Activated T-helper 1 cell treated with Interleukin-2 at 50 U/mL for 16 hours (primary cell): ENCODE results near the gene STX19.
"Not testable (repeated sequence)": the region's sequence is repeated elsewhere in the genome, so short reads cannot be mapped to it uniquely, and the experiment has no call there.

Experiments
- DNase-seq: peaks from one replicate; pipeline ENCODE4 v3.0.0-alpha.2; 2020; ENCODE audit warnings: low read depth

STX19 gene, protein sequence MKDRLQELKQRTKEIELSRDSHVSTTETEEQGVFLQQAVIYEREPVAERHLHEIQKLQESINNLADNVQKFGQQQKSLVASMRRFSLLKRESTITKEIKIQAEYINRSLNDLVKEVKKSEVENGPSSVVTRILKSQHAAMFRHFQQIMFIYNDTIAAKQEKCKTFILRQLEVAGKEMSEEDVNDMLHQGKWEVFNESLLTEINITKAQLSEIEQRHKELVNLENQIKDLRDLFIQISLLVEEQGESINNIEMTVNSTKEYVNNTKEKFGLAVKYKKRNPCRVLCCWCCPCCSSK

DNA sequence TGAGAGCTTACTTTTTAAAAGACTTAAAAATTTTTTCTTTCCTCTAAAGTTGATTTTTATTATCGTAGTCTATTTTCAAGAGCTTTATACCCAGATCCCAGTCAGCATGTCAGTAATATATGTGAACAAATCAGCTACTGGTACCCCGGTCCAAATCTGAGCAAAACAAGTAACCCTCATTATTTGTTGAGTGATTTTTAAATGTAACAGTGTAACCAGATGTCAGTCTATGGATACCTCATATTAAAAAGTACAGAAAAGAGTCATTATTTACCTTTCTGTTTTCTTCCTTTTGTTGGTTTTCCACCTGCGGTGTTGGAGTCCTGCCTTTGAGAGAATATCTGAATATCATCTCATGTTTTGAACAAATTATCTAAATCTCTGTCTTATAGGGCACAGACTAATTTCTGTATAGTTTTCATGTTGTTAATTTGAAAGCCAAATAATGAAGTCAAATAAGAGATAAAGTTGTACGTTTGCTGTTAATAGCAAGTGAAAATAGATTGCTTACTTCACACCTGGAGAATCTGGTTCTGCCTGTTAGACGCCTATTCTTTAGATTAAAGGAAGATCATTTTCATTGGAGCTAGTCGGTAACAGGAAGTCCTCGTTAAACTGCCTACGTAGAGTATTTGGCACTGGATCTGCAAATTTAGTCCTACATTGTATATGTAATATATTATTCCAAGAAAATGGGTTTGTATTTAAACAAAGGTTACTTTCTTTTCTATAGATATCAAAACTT is at the start of gene STX19:
TSS of gene STX19 (minus strand) at position 505 of the 745 bp plus-strand sequence. CDS start 13,328 bp downstream, outside the sequence.
- DNase-seq, result no peak

DNA sequence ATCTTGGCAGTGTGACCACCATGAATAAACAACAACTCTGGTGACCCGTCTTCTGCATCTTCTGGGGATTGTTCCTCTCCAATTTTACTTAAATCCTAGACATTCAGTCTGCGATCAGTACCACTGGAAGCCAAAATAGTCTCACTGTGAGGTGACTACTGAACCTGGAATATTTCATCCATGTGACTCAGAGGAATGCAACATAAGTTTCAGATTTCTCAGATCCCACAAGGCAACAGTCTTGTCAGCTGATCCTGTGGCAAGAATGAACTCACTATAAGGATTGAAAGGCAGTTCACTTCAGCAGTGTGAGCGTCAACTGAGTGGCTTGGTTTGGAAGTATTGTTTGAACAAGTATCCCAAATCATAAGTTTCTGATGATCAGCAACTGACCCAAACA is 47.7 kb upstream of the STX19 start:
- no peak for DNase-seq

DNA sequence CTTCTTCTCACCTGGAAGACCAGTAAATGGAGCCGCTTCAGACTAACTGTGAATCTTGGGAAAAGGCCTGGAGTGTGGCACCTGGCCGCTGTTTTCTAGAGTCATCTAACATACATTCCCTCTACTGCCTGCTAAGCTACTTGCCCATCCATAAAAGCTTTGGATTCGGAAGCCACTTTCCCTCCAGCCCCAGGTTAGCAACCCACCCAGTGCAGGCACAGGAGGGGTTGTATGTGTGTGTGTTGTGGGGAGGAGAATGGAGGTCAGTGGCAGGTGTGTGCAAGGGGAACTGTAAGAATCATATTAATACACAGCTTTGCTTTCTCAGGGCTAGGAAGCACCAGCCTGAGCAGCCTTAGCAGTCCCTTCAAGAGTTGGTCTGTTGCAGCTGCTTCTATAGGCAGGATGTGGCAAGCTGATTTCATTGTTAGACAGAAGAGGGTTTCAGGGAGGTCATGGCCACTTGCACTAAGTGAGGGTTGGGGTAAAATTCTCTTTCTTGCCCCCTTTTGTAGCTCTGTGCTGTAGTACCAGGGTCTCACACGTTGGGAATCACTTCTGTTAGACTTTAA is 43.4 kb upstream of the STX19 start:
- no peak for DNase-seq

DNA sequence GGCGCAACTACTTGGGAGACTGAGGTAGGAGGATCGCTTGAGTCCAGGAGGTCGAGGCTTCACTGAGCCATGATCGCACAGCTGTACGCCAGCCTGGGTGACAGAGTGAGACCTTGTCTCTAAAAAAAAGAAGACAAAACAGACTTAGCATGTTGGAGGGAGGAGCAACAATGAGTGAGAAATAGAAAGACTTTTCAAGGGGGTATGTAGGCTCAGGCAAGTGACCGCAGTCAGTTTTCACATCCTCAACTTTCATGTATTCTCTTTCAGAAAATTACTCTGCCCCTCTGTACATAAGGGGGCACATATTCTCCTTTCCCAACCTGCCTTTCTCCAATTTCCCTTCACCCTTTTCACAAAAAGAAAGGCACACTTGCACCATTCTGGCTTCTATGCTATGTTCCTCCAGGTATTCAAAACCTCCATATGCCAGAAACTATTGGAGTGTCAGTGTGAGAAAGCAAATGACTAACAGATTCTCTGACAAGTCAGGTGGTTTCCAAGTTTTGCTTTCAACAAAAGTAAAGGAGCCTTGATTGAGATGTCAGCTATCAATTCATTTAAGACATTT is 42.0 kb upstream of the STX19 start:
- no peak for DNase-seq

DNA sequence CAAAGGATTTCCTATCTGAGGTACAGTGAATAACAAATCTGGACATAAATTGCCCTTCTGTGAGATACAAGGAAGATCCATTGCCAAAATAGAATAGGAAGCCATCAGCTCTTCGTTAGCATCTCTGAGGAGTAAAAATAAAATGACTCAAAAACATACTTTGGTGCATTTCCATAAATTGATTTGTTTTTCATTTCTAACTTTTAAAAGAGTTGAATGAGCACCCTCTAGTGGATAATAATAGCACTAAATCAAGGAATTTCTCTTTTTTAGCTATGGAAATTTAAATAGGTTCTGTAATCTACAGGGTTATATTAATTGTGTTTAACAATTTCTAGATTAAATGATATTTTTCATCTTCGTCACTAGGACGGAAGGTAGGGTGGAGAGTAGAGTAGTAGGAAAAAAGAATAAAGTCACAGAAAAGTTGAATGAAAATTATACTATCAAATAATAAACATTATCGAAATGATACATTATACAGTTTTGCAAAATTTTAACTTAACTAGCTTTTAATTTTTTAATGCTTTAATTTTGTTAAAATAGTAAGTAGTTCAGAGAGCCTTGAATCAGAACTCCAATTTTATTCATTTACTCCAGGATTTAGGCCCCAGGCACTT is 40.9 kb upstream of the STX19 start:
- DNase-seq, result no peak

DNA sequence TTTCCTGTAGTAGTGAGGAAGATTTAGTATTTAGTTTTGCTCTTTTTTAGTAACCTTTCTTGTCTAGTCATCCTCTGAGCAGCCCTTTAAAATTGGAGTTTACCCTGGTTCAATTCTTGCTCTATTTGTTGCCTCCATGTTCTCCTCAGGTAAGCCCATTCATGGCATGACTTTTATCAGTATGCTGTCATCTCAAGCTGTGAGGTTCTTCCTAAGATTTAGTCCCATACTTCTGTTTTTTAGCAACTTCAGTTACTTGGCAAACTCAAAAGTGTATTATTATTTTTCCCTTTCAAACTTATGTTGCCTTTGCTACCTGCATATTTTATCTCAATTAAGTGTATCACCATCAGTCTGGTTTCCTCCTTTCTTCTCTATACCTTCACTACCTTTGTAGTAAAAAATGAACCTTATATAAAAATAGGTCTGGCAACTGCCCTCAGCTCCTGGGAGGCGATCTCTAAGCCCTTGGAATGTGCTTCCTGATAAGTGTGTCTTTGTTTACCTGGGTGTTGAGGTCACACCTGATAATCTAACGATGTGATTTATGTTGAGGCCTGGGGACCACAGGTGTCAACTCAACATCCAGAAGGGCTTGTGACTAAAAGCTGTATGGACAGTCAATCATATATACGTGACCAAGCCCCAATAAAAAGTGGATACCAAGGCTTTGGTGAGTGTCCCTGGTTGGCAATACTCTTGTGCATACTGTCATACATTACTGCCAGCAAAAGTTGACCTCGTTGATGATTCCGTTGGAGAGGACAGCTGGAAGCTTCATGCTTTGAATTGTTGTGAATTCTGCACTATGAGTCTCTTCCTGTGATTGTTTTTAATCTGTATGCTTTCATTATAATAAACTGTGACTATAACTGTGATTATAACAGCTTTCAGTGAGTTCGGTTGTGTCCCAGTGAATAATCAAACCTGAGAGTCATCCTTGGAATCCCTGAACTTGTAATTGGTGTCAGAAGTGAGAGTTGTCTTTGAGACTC is 38.4 kb upstream of the STX19 start:
- DNase-seq, result no peak

DNA sequence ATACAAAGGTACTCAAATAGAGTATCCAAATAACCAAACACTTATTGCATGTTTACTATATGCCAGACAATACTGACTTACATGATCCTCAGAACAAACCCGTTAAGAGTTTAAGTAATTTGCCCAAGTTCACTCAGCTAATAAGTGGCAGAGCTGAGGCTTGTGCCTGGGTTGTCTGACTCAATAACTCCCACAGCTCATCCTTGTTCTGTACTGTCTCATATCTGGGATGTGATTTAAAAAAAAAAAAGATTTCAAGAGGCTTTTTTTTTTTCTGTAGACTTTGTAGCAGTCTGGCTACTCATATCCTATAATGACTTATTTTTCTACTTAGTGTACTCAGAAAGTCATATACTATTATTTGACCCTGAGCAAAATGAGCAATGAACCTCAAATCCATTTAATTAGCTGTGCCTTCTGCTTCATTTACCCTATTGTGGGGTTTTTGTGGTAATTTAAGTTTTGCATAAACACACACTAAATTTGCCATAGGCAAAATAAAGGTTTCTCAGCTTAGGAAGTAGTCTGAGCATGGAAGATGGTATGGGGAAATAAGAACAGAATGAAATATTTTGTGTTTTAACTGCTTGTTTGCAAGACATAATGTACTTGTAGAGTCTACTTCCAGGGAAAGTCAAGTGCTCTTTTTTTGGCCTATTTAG is 37.6 kb upstream of the STX19 start:
- no peak for DNase-seq

DNA sequence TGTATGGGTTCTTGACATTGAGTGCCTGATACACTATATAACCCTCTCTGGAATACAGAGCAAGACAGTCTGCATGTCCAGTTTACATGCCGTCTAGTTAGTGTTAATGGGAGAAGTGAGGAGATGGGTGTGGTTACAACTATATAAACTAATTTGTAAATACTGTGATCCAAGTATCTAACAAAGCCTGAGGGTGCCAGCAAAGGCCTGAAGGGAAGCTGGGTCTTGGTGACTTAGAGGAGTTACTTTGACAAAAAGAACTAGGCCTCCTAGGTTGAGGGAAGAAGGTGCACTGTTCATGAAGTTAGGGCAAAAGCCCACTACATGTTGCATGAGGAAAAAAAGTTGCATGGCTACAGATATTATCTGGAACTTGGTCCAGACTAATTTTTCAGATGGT is 36.7 kb upstream of the STX19 start:
- DNase-seq, result no peak

DNA sequence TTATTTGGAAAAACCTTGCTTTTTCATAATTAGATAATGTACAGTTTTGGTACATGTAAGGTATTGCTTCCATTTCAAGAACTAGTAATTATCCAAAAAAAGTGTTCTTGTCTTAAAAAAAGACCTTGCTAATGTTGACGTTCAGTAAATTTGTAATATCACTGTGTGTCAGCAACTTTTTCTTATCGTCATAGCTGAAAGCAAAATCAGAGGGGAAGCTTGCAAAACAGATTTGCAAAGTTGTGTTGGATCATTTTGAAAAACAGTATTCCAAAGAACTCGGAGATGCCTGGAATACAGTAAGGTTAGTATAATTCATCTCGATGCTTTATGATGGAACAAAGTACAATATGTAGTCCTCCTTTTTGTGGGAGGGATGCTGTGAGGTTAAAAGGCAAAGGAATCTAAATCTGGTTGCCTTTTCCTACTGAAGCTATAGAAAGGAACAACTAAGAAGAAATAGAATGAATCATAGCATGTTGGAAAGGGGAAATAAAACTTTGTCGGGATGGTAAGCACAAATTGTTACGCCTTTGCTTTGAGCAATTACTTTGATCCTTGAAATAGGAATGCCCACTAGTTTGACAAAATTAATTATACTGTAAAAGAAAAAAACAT is 36.0 kb upstream of the STX19 start:
- no peak for DNase-seq

DNA sequence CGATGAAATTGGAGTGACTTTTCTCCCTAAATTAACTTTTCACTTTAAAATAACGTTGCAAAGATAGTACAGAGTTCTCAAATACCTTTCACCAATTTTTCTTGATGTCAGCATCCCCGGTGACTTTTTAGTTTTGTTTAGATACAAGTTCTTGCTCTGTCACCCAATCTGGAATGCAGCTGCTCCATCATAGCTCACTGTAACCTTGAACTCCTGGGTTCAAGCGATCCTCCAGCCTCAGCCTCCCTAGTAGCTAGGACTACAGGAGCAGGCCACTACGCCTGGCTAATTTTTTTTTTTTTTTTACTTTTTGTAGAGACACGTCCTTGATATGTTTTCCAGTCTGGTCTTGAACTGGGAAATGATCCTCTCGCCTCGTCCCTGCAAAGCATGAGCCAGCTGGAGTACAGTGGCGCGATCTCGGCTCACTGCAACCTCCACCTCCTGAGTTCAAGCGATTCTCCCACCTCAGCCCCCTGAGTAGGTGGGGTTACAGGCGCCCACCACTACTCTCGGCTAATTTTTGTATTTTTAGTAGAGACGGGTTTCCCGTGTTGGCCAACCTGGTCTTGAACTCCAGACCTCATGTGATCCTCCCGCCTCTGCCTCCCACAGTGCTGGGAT is 35.2 kb upstream of the STX19 start:
- DNase-seq, result no peak

DNA sequence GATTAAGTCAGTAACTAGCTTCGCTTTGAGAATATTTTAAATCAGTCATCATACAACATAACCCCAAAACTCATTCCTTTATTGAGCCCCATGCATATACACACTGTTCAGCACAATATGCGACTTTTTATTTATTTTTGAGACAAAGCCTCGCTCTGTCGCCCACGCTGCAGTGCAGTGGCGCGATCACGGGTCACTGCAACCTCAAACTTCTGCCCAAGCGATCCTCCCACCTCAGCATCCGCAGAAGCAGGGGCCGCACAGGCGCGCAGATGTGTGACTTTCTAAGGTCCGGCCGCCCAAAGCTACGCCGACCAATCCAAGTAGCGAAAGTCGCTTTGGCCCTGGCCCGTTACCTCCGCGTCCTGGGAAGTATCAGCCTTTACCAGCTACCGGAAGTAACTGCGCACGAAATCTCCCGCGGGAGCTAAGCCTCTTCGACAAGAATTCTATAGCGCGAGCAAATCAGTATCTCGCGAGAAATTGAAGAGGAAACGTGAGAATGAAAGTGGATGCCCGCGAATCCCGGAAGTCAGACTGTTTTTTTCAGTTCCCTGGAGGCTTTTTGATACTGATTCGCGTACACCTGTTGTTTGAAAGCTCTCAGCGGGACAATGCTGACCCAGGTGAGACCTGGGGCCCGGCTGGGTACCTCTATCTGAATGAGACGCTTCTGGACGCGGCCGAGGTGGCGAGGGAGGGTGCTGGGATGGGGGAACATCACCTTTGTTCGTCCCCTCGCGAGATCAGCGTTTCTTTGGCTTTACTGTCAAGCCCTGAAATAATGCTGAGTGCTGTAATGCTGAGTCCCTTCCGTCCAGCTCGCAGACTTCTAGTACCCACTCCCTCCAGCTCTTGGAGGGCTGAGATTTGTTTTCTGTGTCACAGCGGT is 34.4 kb upstream of the STX19 start, which contains the start of the genes DHFR2 and NSUN3:
TSS of gene DHFR2 (minus strand) at position 404 of the 892 bp plus-strand sequence. CDS start 1,405 bp downstream, outside the sequence.
TSS of gene NSUN3 (plus strand) at position 549 of the 892 bp plus-strand sequence. CDS start at position 615, 66 bp downstream.
- peak; percentile 65 for DNase-seq

DNA sequence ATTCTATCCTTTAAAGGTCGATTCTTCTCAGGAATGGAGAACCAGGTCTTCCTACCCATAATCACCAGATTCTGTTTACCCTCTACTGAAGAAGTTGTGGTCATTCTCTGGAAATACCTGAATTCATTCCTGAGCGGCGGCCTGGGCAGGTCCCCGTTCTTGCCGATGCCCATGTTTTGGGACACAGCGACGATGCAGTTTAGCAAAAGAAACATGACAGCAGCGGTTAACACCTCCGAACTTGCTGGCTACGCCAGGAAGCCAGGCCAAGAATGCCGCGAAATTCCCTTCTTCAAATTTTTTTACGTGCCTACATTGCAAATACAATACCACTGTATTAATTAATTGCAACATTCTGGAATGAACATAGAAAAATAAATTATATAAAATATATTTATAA is 32.9 kb upstream of the STX19 start:
- no peak for DNase-seq

DNA sequence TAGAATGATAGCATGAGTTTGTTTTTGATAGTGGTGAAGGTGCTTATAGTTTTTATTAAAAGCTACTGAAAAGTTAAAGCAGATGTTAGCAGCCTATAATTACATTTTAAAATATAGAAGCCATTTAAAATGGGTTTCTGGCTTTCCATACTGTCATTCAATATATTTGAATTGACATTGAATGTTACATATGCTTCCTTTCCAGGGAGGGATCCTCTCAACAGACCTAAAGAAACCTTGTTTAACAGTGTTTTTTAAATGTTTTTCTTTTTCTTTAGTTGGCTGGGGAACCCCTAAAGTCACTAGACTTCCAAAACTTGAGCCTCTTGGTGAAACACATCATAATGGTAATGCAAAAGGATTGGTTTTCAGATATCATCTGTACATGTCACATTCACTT is 22.1 kb upstream of the STX19 start:
- DNase-seq, result no peak

DNA sequence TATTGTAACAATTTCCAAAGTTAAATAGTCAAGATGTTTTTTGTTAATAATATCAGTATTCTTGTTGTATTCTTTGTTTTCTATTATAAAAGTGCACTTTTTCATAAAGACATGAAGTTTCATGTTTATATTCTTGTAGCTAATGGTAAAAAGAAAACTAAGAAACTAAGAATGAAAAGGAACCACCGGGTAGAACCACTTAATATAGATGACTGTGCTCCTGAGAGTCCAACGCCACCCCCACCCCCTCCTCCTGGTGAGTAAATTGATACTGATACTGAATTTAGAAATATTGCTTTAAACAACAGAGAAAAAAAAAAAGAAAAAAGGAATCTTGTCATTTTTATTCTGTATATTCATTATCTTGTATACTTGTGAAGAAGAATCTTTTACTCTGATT is 20.9 kb upstream of the STX19 start:
- DNase-seq, result no peak

DNA sequence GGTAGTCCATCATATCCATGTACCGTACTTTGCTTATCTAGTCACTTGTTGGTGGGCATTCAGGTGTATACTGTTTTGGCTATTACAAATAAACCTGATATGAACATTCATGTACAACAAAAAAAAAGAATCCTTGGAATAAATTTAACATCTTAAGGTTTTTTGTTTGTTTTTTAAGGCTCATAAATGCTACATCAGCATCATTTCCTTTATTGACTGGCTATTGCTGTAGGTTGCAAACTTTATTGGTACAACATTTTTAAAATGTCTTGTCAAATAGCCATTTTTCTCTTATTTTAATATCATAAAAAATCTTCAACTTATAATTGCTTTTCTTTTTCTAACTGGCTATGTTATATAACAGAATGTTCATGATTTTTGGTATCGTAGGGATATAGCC is 18.1 kb upstream of the STX19 start:
- no peak for DNase-seq

DNA sequence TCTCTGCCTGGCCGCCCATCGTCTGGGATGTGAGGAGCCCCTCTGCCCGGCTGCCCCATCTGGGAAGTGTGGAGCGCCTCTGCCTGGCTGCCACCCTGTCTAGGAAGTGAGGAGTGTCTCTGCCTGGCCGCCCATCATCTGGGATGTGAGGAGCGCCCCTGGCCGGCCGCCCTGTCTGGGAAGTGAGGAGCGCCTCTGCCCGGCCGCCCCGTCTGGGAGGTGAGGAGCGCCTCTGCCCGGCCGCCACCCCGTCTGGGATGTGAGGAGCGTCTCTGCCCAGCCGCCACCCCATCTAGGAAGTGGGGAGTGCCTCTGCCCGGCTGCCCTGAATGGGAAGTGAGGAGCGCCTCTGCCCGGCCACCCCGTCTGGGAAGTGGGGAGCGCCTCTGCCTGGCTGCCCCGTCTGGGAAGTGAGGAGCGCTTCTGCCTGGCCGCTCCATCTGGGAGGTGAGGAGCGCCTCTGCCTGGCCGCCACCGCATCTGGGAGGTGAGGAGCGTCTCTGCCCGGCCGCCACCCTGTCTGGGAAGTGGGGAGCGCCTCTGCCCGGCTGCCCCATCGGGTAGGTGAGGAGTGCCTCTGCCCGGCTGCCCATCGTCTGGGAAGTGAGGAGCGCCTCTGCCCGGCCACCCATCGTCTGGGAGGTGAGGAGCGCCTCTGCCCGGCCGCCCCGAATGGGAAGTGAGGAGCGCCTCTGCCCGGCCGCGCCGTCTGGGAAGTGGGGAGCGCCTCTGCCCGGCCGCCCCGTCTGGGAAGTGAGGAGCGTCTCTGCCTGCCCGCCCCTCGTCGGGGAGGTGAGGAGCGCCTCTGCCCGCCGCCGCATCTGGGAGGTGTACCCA is 15.9 kb upstream of the STX19 start:
- not testable (repeated sequence) for DNase-seq

DNA sequence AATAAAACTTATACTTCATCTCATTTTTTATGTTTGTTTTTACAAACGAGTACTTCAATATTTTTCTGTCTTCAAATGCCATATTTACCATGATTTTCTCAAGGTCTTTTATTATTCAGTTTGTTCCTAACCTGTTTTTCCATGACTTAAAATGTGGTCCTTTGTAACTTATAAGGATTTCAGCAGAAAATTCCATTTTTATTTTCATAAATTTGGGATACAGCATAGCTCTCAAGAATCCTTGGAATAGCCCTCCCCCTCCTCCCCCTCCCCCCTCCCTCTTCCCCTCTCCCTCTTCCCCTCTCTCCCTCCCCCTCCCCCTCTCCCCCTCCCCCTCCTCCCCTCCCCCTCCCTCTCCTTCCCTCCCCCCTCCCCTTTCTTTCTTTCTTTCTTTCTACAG is 14.9 kb upstream of the STX19 start:
- no peak for DNase-seq
